ENCODE measurements around the gene ABHD12B. TPM values are rescaled to one million over a fixed set of nuclear protein-coding genes. Genes with fewer than 3 reads are reported as not detected.

ABHD12B gene
- total RNA-seq (not detected), polyA plus RNA-seq (not detected)
- long read RNA-seq, donor 1, partial matches to known transcripts = 51 of 67 reads
- long read RNA-seq, donor 1, other reads (novel, unspliced or antisense) = 16 of 67 reads
- long read RNA-seq, donor 2 = 0 reads

- TF ChIP-seq POLR2A (IDR thresholded peaks at IDR 0.05) (no peak), POLR2AphosphoS5 (IDR thresholded peaks at IDR 0.05) (no peak), CTCF (IDR thresholded peaks at IDR 0.05 in 8 of 11, conservative IDR thresholded peaks at IDR 0.05 in 3 of 11) (no peak)
- WGBS, 5 donors = 9 to 19% (median 12%) methylated on average over 31 to 63 of the region's 63 CpGs
- Histone ChIP-seq H3K4me1 (peaks cover 8 to 35% (median 25%) of the 10 kb centered on the region in 6 donors), H3K4me3 (peak within 1 kb of the TSS in 6 of 8 donors; percentile 1 to 58 (median 12)), H3K27ac (no peak within 1 kb of the TSS), H3K36me3 (no peaks in the 10 kb centered on the region), H3K9me3 (no peaks in the 10 kb centered on the region), H3K27me3 (replicated peaks in 1 of 7) (peaks cover 0 to 79% (median 26%) of the 10 kb centered on the region in 7 donors)
- peak; percentile 79 for DNase-seq
- intact Hi-C loops (cut with DNase I; ENCODE audit: low total_unique reads) = no loop called here
Observed at GRCh38 chr14:50871914-50872732, at the start of gene ABHD12B. Gene ABHD12B (plus strand): TSS chr14:50872053. CDS start chr14:50872175, 122 bp downstream.

GRCh38 chr14:50822501-50823042 is 49.3 kb upstream of the ABHD12B start:
- DNase-seq = peak; percentile 81
- Histone ChIP-seq H3K4me1 (peaks cover 26 to 100% (median 75%) of the 10 kb centered on the region in 6 donors), H3K36me3 (peaks cover 0 to 37% (median 3%) of the 10 kb centered on the region in 6 donors), H3K27me3 (replicated peaks in 1 of 7) (no peaks in the 10 kb centered on the region), H3K4me3 (peak overlapping the region in 1 of 8 donors; percentile 53), H3K9me3 (no peaks in the 10 kb centered on the region), H3K27ac (peak overlapping the region; percentile 68 to 93 (median 86))
- WGBS, 5 donors = 42 to 64% (median 55%) methylated on average over 11 of the region's 11 CpGs
- no peak for TF ChIP-seq POLR2AphosphoS5 (IDR thresholded peaks at IDR 0.05)
- no peak for TF ChIP-seq CTCF (IDR thresholded peaks at IDR 0.05 in 8 of 11, conservative IDR thresholded peaks at IDR 0.05 in 3 of 11)
- no peak for TF ChIP-seq POLR2A (IDR thresholded peaks at IDR 0.05)
- intact Hi-C loops (cut with DNase I; ENCODE audit: low total_unique reads) = no loop called here

GRCh38 chr14:50823051-50823761 is 48.6 kb upstream of the ABHD12B start:
- 61 to 71% (median 64%) methylated on average over 11 of the region's 11 CpGs for WGBS, 5 donors
- no peaks in the 10 kb centered on the region for H3K27me3 ChIP-seq (replicated peaks in 1 of 7)
- no peak for DNase-seq
- no peaks in the 10 kb centered on the region for H3K9me3 ChIP-seq
- H3K4me3 ChIP-seq = peak overlapping the region in 2 of 8 donors; percentile 7 to 53
- H3K36me3 ChIP-seq = peaks cover 0 to 31% (median 3%) of the 10 kb centered on the region in 6 donors
- peak overlapping the region; percentile 68 to 93 (median 86) for H3K27ac ChIP-seq
- peaks cover 26 to 100% (median 81%) of the 10 kb centered on the region in 6 donors for H3K4me1 ChIP-seq
- intact Hi-C loops (cut with DNase I; ENCODE audit: low total_unique reads) = no loop called here
- TF ChIP-seq CTCF (IDR thresholded peaks at IDR 0.05 in 8 of 11, conservative IDR thresholded peaks at IDR 0.05 in 3 of 11) (no peak), POLR2A (IDR thresholded peaks at IDR 0.05) (no peak), POLR2AphosphoS5 (IDR thresholded peaks at IDR 0.05) (no peak)

All from spleen (tissue), 13 donors.